A172 (cell line): Measurements from ENCODE around the gene CD9. TPM values are rescaled to one million over a fixed set of nuclear protein-coding genes. Genes with fewer than 3 reads are reported as not detected.

Source experiments
- DNase-seq: peaks from one replicate; pipeline ENCODE4 v3.0.0-alpha.2; 2015; ENCODE audit warnings: low spot score
- total RNA-seq: library from RNA; depleted of rRNA; stranded (reverse); fragments of >200 nt; shearing (Covaris generic); gene quantifications from 2 replicates; pipeline ENCODE4 v1.2.3, GENCODE V29; 2014

CD9 gene
- total RNA-seq, 1 experiment from 2014 or later = 128 TPM

GRCh38 chr12:6221146-6221545 lies 20.9 kb downstream of the CD9 start:
- DNase-seq = no peak

- no peak for DNase-seq
Measured at GRCh38 chr12:6222078-6222654, 22.0 kb downstream of the CD9 start.

- DNase-seq = no peak
Measured at GRCh38 chr12:6223545-6223944, 23.3 kb downstream of the CD9 start.

GRCh38 chr12:6224550-6224949 lies 24.4 kb downstream of the CD9 start:
- DNase-seq = peak; percentile 61

GRCh38 chr12:6225630-6226001 lies 25.4 kb downstream of the CD9 start:
- DNase-seq = no peak

GRCh38 chr12:6226002-6226678 lies 25.9 kb downstream of the CD9 start:
- no peak for DNase-seq

- no peak for DNase-seq
Measured at GRCh38 chr12:6226679-6227051, 26.5 kb downstream of the CD9 start.

GRCh38 chr12:6228535-6229223 lies 28.5 kb downstream of the CD9 start:
- no peak for DNase-seq

GRCh38 chr12:6229224-6230218 lies 29.3 kb downstream of the CD9 start:
- peak; percentile 76 for DNase-seq

GRCh38 chr12:6230321-6231110 lies 30.3 kb downstream of the CD9 start:
- DNase-seq = no peak

GRCh38 chr12:6231359-6232268 lies 31.4 kb downstream of the CD9 start:
- DNase-seq = no peak

GRCh38 chr12:6233121-6233971 lies 33.1 kb downstream of the CD9 start:
- no peak for DNase-seq

GRCh38 chr12:6234214-6234613 lies 34.0 kb downstream of the CD9 start:
- no peak for DNase-seq

GRCh38 chr12:6234906-6235305 lies 34.7 kb downstream of the CD9 start:
- no peak for DNase-seq

GRCh38 chr12:6235499-6235898 lies 35.3 kb downstream of the CD9 start:
- no peak for DNase-seq

- DNase-seq = no peak
Measured at GRCh38 chr12:6235906-6236640, 35.9 kb downstream of the CD9 start.

- DNase-seq = no peak
Measured at GRCh38 chr12:6236641-6236940, 36.4 kb downstream of the CD9 start.

- no peak for DNase-seq
Measured at GRCh38 chr12:6237830-6238229, 37.6 kb downstream of the CD9 start.

- DNase-seq = no peak
Measured at GRCh38 chr12:6238875-6239274, 38.7 kb downstream of the CD9 start.
